H9 (cell line): Measurements from ENCODE around the gene TSPAN9. TPM values are rescaled to one million over a fixed set of nuclear protein-coding genes. Genes with fewer than 3 reads are reported as not detected.

Experiments
- DNase-seq: peaks from one replicate; pipeline ENCODE4 v3.0.0-alpha.2; 2017
- H2AFZ ChIP-seq: one replicate; pipeline ENCODE4 v1.6.1; 2013; ENCODE audit warnings: mild to moderate bottlenecking, low read length, control low read depth, moderate library complexity
- H2AK5ac ChIP-seq: 2 replicates; pipeline ENCODE4 v1.6.1; 2013; ENCODE audit warnings: low read length, control low read depth, mixed read lengths; ENCODE audit not compliant: insufficient read length
- H2BK120ac ChIP-seq: one replicate; pipeline ENCODE4 v1.6.1; 2013; ENCODE audit warnings: low read depth, mild to moderate bottlenecking, low read length, control low read depth, inconsistent platforms; ENCODE audit not compliant: poor library complexity, severe bottlenecking
- H2BK12ac ChIP-seq: 2 replicates; pipeline ENCODE4 v1.6.1; 2013; ENCODE audit warnings: low read length, control low read depth, mixed read lengths, low read depth; ENCODE audit not compliant: insufficient read length
- H2BK15ac ChIP-seq: 2 replicates; pipeline ENCODE4 v1.6.1; 2013; ENCODE audit warnings: low read depth, low read length, control low read depth
- H2BK20ac ChIP-seq: one replicate; pipeline ENCODE4 v1.6.1; 2013; ENCODE audit warnings: low read depth, mild to moderate bottlenecking, low read length, control low read depth, inconsistent platforms; ENCODE audit not compliant: poor library complexity, severe bottlenecking
- H2BK5ac ChIP-seq: 2 replicates; pipeline ENCODE4 v1.6.1; 2013; ENCODE audit warnings: low read length, control low read depth, mixed read lengths; ENCODE audit not compliant: insufficient read length
- H3K14ac ChIP-seq: 2 replicates; pipeline ENCODE4 v1.6.1; 2013; ENCODE audit warnings: low read length, control low read depth; ENCODE audit not compliant: insufficient read depth
- H3K18ac ChIP-seq: 2 replicates; pipeline ENCODE4 v1.6.1; 2013; ENCODE audit warnings: low read depth, mild to moderate bottlenecking, mixed read lengths, low read length, control low read depth; ENCODE audit not compliant: insufficient read length
- H3K23ac ChIP-seq: 2 replicates; pipeline ENCODE4 v1.6.1; 2013; ENCODE audit warnings: low read length, control low read depth, mixed read lengths, low read depth; ENCODE audit not compliant: insufficient read length
- H3K23me2 ChIP-seq: 2 replicates; pipeline ENCODE4 v1.6.1; 2013; ENCODE audit warnings: low read depth, mild to moderate bottlenecking, mixed read lengths, low read length, control low read depth; ENCODE audit not compliant: insufficient read length, poor library complexity, severe bottlenecking
- H3K27ac ChIP-seq: 2 replicates; pipeline ENCODE4 v1.5.1; 2013; ENCODE audit warnings: low read length, control low read depth, mixed read lengths, low read depth; ENCODE audit not compliant: insufficient read length
- H3K27me3 ChIP-seq: 2 replicates; pipeline ENCODE4 v1.6.1; 2013; ENCODE audit warnings: low read length, control low read depth, inconsistent platforms; ENCODE audit not compliant: insufficient read depth
- H3K4ac ChIP-seq: 2 replicates; pipeline ENCODE4 v1.6.1; 2013; ENCODE audit warnings: low read depth, mild to moderate bottlenecking, control low read depth, inconsistent platforms, low read length, moderate library complexity
- H3K4me1 ChIP-seq: 2 replicates; pipeline ENCODE4 v1.6.1; 2013; ENCODE audit warnings: low read length, control low read depth, inconsistent platforms; ENCODE audit not compliant: insufficient read depth
- H3K4me2 ChIP-seq: 2 replicates; pipeline ENCODE4 v1.6.1; 2013; ENCODE audit warnings: low read length, control low read depth, mixed read lengths; ENCODE audit not compliant: insufficient read length, insufficient read depth
- H3K56ac ChIP-seq: 2 replicates; pipeline ENCODE4 v1.6.1; 2013; ENCODE audit warnings: low read depth, mild to moderate bottlenecking, mixed read lengths, low read length, control low read depth; ENCODE audit not compliant: insufficient read length
- H3K79me1 ChIP-seq: 2 replicates; pipeline ENCODE4 v1.6.1; 2013; ENCODE audit warnings: low read depth, mild to moderate bottlenecking, moderate library complexity, low read length, control low read depth, inconsistent platforms; ENCODE audit not compliant: insufficient read depth, poor library complexity, severe bottlenecking
- H3K79me2 ChIP-seq: 2 replicates; pipeline ENCODE4 v1.6.1; 2013; ENCODE audit warnings: low read length, control low read depth, inconsistent platforms; ENCODE audit not compliant: insufficient read depth
- H3K9ac ChIP-seq: 2 replicates; pipeline ENCODE4 v1.6.1; 2013; ENCODE audit warnings: low read length, control low read depth, mixed read lengths; ENCODE audit not compliant: insufficient read length; ENCODE audit errors: extremely low read depth
- H3K9me3 ChIP-seq: one replicate; pipeline ENCODE4 v1.6.1; 2013; ENCODE audit warnings: low read depth, low read length, inconsistent platforms; ENCODE audit not compliant: control insufficient read depth
- H3T11ph ChIP-seq: one replicate; pipeline ENCODE4 v1.6.1; 2013; ENCODE audit warnings: mild to moderate bottlenecking, low read length, control low read depth, inconsistent platforms
- H4K20me1 ChIP-seq: one replicate; pipeline ENCODE4 v1.6.1; 2013; ENCODE audit not compliant: control insufficient read depth, insufficient read length, insufficient read depth
- H4K5ac ChIP-seq: 2 replicates; pipeline ENCODE4 v1.6.1; 2013; ENCODE audit warnings: low read depth, mild to moderate bottlenecking, mixed read lengths, low read length, control low read depth; ENCODE audit not compliant: insufficient read length
- H4K8ac ChIP-seq: replicated peaks from 2 replicates; pipeline ENCODE4 v1.6.1; 2013; ENCODE audit warnings: low read length, control low read depth, mixed read lengths, low read depth; ENCODE audit not compliant: insufficient read length
- H4K91ac ChIP-seq: 2 replicates; pipeline ENCODE4 v1.6.1; 2013; ENCODE audit warnings: low read depth, mild to moderate bottlenecking, moderate library complexity, mixed read lengths, low read length, control low read depth; ENCODE audit not compliant: insufficient read length
- H3K27ac Mint-ChIP-seq, 3 experiments: 2 replicates in 2 of 3; 3 replicates in 1 of 3; pipeline ENCODE4 v1.8.0; 2020 to 2021; ENCODE audit warnings: mixed read lengths in 3 of 3, mild to moderate bottlenecking in 1 of 3, moderate library complexity in 1 of 3
- H3K27me3 Mint-ChIP-seq: 2 replicates; pipeline ENCODE4 v1.8.0; 2021; ENCODE audit warnings: low read depth, mild to moderate bottlenecking, moderate library complexity, mixed read lengths
- H3K36me3 Mint-ChIP-seq, 3 experiments: 2 replicates in 2 of 3; 3 replicates in 1 of 3; pipeline ENCODE4 v1.8.0; 2020 to 2021; ENCODE audit warnings: low read depth in 3 of 3, mixed read lengths in 3 of 3; ENCODE audit not compliant: insufficient read depth in 1 of 3
- H3K4me1 Mint-ChIP-seq, 2 experiments: 2 replicates each; pipeline ENCODE4 v1.8.0; 2020; ENCODE audit warnings: mixed read lengths in 2 of 2
- H3K4me3 Mint-ChIP-seq, 2 experiments: 2 replicates in 1 of 2; 3 replicates in 1 of 2; pipeline ENCODE4 v1.8.0; 2020 to 2021; ENCODE audit warnings: mild to moderate bottlenecking in 2 of 2, mixed read lengths in 2 of 2, moderate library complexity in 1 of 2
- H3K9me3 Mint-ChIP-seq, 2 experiments: 2 replicates in 1 of 2; 3 replicates in 1 of 2; pipeline ENCODE4 v1.8.0; 2020; ENCODE audit warnings: mild to moderate bottlenecking in 2 of 2, mixed read lengths in 2 of 2, moderate library complexity in 1 of 2
- WGBS: extraction: QIAGEN DNeasy Blood & Tissue Kit; methylation state at CpG from one replicate; pipeline ENCODE4 v1.1.7; 2013; ENCODE audit warnings: missing lambda C conversion rate, low lambda C conversion rate, mixed read lengths; ENCODE audit not compliant: insufficient read length; ENCODE audit errors: extremely low coverage; 5-methylcytosine and 5-hydroxymethylcytosine counted together
- total RNA-seq: library from RNA; stranded (reverse); gene quantifications from 2 replicates; pipeline ENCODE4 v1.2.1, GENCODE V29; 2021
- TF ChIP-seq, protein P1 (sequence below): fragments of 200-600 bp; sonication (generic); conservative IDR thresholded peaks from 3 replicates; pipeline ENCODE4 v1.8.0; 2021; ENCODE audit warnings: antibody characterized with exemption, mild to moderate bottlenecking

Gene TSPAN9
- total RNA-seq, 1 experiment from 2014 or later = 19.0 TPM

DNA sequence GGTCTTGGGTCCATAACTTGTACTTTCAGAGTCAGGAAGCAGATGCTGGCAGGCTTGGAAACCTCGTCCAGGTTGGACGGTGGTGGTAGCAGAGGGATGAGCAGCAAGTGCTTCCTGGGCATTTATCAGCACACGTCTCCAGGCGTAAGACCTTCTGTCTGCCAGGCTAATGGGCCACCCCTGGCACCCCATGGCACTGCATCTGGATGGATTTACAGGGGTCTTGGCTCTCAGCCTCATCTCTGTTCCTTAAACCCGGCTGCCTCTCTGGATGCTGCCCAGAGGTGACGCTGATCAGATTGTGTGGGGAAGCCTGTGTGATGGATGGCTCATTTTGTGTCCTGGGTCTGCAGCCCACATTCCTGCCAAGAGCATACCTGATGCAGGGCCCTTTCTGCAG, 145.1 kb downstream of the TSPAN9 start:
- no peak overlapping the region for H3K4me3 Mint-ChIP-seq
- no peak overlapping the region for H4K5ac ChIP-seq
- no peak overlapping the region for H3K56ac ChIP-seq
- no peaks in the 10 kb centered on the region for H3K9me3 Mint-ChIP-seq
- H2AFZ ChIP-seq = no peak overlapping the region
- peaks cover 9 to 10% of the 10 kb centered on the region in 2 experiments for H3K4me1 Mint-ChIP-seq
- H2BK15ac ChIP-seq = no peak overlapping the region
- H3K23ac ChIP-seq = no peak overlapping the region
- H3K23me2 ChIP-seq = peaks cover 2% of the 10 kb centered on the region
- no peaks in the 10 kb centered on the region for H3K79me2 ChIP-seq
- no peak overlapping the region for H2AK5ac ChIP-seq
- H2BK120ac ChIP-seq = no peak overlapping the region
- no peaks in the 10 kb centered on the region for H3K36me3 Mint-ChIP-seq
- H3K27me3 Mint-ChIP-seq = no peaks in the 10 kb centered on the region
- no peaks in the 10 kb centered on the region for H3K79me1 ChIP-seq
- H3T11ph ChIP-seq = no peak overlapping the region
- H3K14ac ChIP-seq = no peak overlapping the region; the same call in 1 of the 2 replicates
- H2BK20ac ChIP-seq = no peak overlapping the region
- H3K4me1 ChIP-seq = peaks cover 2% of the 10 kb centered on the region; the same call in 1 of the 2 replicates
- no peak overlapping the region for H3K27ac ChIP-seq
- WGBS = no CpG with 5 or more reads among the region's 6 CpGs
- H3K27ac Mint-ChIP-seq = no peak overlapping the region; a peak in 1 of 7 replicates
- H4K20me1 ChIP-seq = no peaks in the 10 kb centered on the region
- TF ChIP-seq, protein P1, sequence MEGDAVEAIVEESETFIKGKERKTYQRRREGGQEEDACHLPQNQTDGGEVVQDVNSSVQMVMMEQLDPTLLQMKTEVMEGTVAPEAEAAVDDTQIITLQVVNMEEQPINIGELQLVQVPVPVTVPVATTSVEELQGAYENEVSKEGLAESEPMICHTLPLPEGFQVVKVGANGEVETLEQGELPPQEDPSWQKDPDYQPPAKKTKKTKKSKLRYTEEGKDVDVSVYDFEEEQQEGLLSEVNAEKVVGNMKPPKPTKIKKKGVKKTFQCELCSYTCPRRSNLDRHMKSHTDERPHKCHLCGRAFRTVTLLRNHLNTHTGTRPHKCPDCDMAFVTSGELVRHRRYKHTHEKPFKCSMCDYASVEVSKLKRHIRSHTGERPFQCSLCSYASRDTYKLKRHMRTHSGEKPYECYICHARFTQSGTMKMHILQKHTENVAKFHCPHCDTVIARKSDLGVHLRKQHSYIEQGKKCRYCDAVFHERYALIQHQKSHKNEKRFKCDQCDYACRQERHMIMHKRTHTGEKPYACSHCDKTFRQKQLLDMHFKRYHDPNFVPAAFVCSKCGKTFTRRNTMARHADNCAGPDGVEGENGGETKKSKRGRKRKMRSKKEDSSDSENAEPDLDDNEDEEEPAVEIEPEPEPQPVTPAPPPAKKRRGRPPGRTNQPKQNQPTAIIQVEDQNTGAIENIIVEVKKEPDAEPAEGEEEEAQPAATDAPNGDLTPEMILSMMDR = no peak
- no peak overlapping the region for H4K8ac ChIP-seq
- H3K9ac ChIP-seq = no peak overlapping the region
- H3K9me3 ChIP-seq = no peaks in the 10 kb centered on the region
- no peak overlapping the region for H3K4me2 ChIP-seq
- no peaks in the 10 kb centered on the region for H3K27me3 ChIP-seq
- H3K18ac ChIP-seq = no peak overlapping the region
- H2BK12ac ChIP-seq = no peak overlapping the region
- H4K91ac ChIP-seq = no peak overlapping the region
- no peak overlapping the region for H3K4ac ChIP-seq
- no peak for DNase-seq
- no peak overlapping the region for H2BK5ac ChIP-seq
